Endothelial cell (in vitro differentiated cells): ENCODE data around the gene PI4K2B. TPM values are rescaled to one million over a fixed set of nuclear protein-coding genes. Genes with fewer than 3 reads are reported as not detected.

Experiments
- DNase-seq: peaks from one replicate; pipeline ENCODE4 v3.0.0; 2021; ENCODE audit warnings: low spot score
- H3K27ac Mint-ChIP-seq: one replicate; pipeline ENCODE4 v1.8.0; 2021; ENCODE audit warnings: mixed read lengths, inconsistent platforms; ENCODE audit not compliant: unreplicated experiment
- H3K27me3 Mint-ChIP-seq: one replicate; pipeline ENCODE4 v1.8.0; 2021; ENCODE audit warnings: mild to moderate bottlenecking, moderate library complexity, mixed read lengths, inconsistent platforms; ENCODE audit not compliant: unreplicated experiment
- H3K36me3 Mint-ChIP-seq: one replicate; pipeline ENCODE4 v1.8.0; 2021; ENCODE audit warnings: mild to moderate bottlenecking, low read depth, mixed read lengths, inconsistent platforms; ENCODE audit not compliant: unreplicated experiment
- H3K4me1 Mint-ChIP-seq: one replicate; pipeline ENCODE4 v1.8.0; 2021; ENCODE audit warnings: mild to moderate bottlenecking, mixed read lengths, inconsistent platforms; ENCODE audit not compliant: unreplicated experiment
- H3K4me3 Mint-ChIP-seq: one replicate; pipeline ENCODE4 v1.8.0; 2021; ENCODE audit warnings: mild to moderate bottlenecking, mixed read lengths, inconsistent platforms; ENCODE audit not compliant: unreplicated experiment
- H3K9me3 Mint-ChIP-seq: one replicate; pipeline ENCODE4 v1.8.0; 2021; ENCODE audit warnings: mixed read lengths, inconsistent platforms; ENCODE audit not compliant: unreplicated experiment
- long read RNA-seq: library from polyadenylated mRNA; unstranded; transcript quantifications from one replicate; pipeline ENCODE4 v2.0.0, GENCODE V29; 2020; ENCODE audit not compliant: unreplicated experiment
- total RNA-seq: library from RNA; stranded (reverse); fragmentation: NEBNext Ultra II Directional; extraction: Animal tissue kit (Norgen Biotek cat#: 25700); gene quantifications from one replicate; pipeline ENCODE4 v1.2.1, GENCODE V29; 2021; ENCODE audit not compliant: unreplicated experiment
- TF ChIP-seq, protein P1 (sequence below): fragments of 200-600 bp; sonication (generic); IDR thresholded peaks from one replicate; pipeline ENCODE4 v1.5.0; 2021; ENCODE audit warnings: antibody characterized with exemption; ENCODE audit not compliant: unreplicated experiment

Gene PI4K2B
- total RNA-seq = 6.7 TPM
- long read RNA-seq, partial matches to known transcripts = 0 of 2 reads
- long read RNA-seq, other reads (novel, unspliced or antisense) = 1 of 2 reads

GRCh38 chr4:25233737-25234389 is at the start of gene PI4K2B:
PI4K2B (plus strand) TSS chr4:25234033; CDS start chr4:25234164, 131 bp downstream.
- TF ChIP-seq, protein P1, sequence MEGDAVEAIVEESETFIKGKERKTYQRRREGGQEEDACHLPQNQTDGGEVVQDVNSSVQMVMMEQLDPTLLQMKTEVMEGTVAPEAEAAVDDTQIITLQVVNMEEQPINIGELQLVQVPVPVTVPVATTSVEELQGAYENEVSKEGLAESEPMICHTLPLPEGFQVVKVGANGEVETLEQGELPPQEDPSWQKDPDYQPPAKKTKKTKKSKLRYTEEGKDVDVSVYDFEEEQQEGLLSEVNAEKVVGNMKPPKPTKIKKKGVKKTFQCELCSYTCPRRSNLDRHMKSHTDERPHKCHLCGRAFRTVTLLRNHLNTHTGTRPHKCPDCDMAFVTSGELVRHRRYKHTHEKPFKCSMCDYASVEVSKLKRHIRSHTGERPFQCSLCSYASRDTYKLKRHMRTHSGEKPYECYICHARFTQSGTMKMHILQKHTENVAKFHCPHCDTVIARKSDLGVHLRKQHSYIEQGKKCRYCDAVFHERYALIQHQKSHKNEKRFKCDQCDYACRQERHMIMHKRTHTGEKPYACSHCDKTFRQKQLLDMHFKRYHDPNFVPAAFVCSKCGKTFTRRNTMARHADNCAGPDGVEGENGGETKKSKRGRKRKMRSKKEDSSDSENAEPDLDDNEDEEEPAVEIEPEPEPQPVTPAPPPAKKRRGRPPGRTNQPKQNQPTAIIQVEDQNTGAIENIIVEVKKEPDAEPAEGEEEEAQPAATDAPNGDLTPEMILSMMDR = no peak
- Mint-ChIP-seq H3K36me3 (peaks cover 12% of the 10 kb centered on the region), H3K27me3 (peaks cover 3% of the 10 kb centered on the region), H3K27ac (no peak within 1 kb of the TSS), H3K4me3 (peak within 1 kb of the TSS; percentile 92), H3K9me3 (peaks cover 4% of the 10 kb centered on the region), H3K4me1 (peaks cover 6% of the 10 kb centered on the region)
- peak; percentile 90 for DNase-seq

GRCh38 chr4:25184056-25184455 is 49.8 kb upstream of the PI4K2B start:
- no peaks in the 10 kb centered on the region for H3K9me3 Mint-ChIP-seq
- H3K4me1 Mint-ChIP-seq = peaks cover 6% of the 10 kb centered on the region
- TF ChIP-seq, protein P1 = no peak
- no peak overlapping the region for H3K27ac Mint-ChIP-seq
- DNase-seq = no peak
- no peaks in the 10 kb centered on the region for H3K27me3 Mint-ChIP-seq
- H3K4me3 Mint-ChIP-seq = no peak overlapping the region
- H3K36me3 Mint-ChIP-seq = no peaks in the 10 kb centered on the region

GRCh38 chr4:25190407-25190806 is 43.4 kb upstream of the PI4K2B start:
- TF ChIP-seq, protein P1 = no peak
- Mint-ChIP-seq H3K27ac (no peak overlapping the region), H3K4me1 (no peaks in the 10 kb centered on the region), H3K4me3 (no peak overlapping the region), H3K27me3 (peaks cover 4% of the 10 kb centered on the region), H3K9me3 (no peaks in the 10 kb centered on the region), H3K36me3 (no peaks in the 10 kb centered on the region)
- no peak for DNase-seq

- Mint-ChIP-seq H3K4me3 (no peak overlapping the region), H3K36me3 (no peaks in the 10 kb centered on the region), H3K27me3 (no peaks in the 10 kb centered on the region), H3K4me1 (no peaks in the 10 kb centered on the region), H3K9me3 (no peaks in the 10 kb centered on the region), H3K27ac (no peak overlapping the region)
- TF ChIP-seq, protein P1 = no peak
- no peak for DNase-seq
Measured at GRCh38 chr4:25198713-25199112, 35.1 kb upstream of the PI4K2B start.

- no peak overlapping the region for H3K4me3 Mint-ChIP-seq
- no peaks in the 10 kb centered on the region for H3K9me3 Mint-ChIP-seq
- no peak for DNase-seq
- H3K27ac Mint-ChIP-seq = no peak overlapping the region
- no peaks in the 10 kb centered on the region for H3K36me3 Mint-ChIP-seq
- peaks cover 2% of the 10 kb centered on the region for H3K27me3 Mint-ChIP-seq
- TF ChIP-seq, protein P1 = no peak
- peaks cover 10% of the 10 kb centered on the region for H3K4me1 Mint-ChIP-seq
Measured at GRCh38 chr4:25207997-25208396, 25.8 kb upstream of the PI4K2B start.
